ENCODE results near the gene THNSL1.

The THNSL1 gene

GRCh38 chr10:25018703-25019102, 2.3 kb downstream of the THNSL1 start:
- Histone ChIP-seq H2AFZ (ENCODE audit: low read length) (no peak overlapping the region), H3K9me3 (ENCODE audit: insufficient read depth, low read depth, low read length) (no peaks in the 10 kb centered on the region), H3K4me3 (ENCODE audit: low read length, poor library complexity, severe bottlenecking) (no peak overlapping the region), H3F3A (ENCODE audit: low read depth) (no peaks in the 10 kb centered on the region), H3K9me2 (replicated peaks; ENCODE audit: low read depth, low read length) (no peaks in the 10 kb centered on the region), H3K9ac (ENCODE audit: low read depth, low read length, poor library complexity, severe bottlenecking) (no peak overlapping the region), H3K4me2 (ENCODE audit: low read depth, low read length, poor library complexity, severe bottlenecking) (peak overlapping the region; percentile 87), H3K4me1 (ENCODE audit: insufficient read depth, low read length, poor library complexity, severe bottlenecking) (peaks cover 18% of the 10 kb centered on the region), H3K36me3 (ENCODE audit: insufficient read depth, low read length) (no peaks in the 10 kb centered on the region), H3K79me2 (ENCODE audit: insufficient read depth, low read length) (peaks cover 14% of the 10 kb centered on the region), H3K27me3 (ENCODE audit: insufficient read depth, low read length, poor library complexity, severe bottlenecking) (no peaks in the 10 kb centered on the region), H4K20me1 (ENCODE audit: insufficient read depth, low read length, poor library complexity, severe bottlenecking) (no peaks in the 10 kb centered on the region)
- TF ChIP-seq EZH2phosphoT487 (IDR thresholded peaks at IDR 0.05; ENCODE audit: borderline replicate concordance) (no peak), CTCF (conservative IDR thresholded peaks at IDR 0.05; ENCODE audit: low read length) (no peak)

- Histone ChIP-seq H3K9me2 (replicated peaks; ENCODE audit: low read depth, low read length) (no peaks in the 10 kb centered on the region), H3K4me2 (ENCODE audit: low read depth, low read length, poor library complexity, severe bottlenecking) (no peak overlapping the region), H2AFZ (ENCODE audit: low read length) (no peak overlapping the region), H4K20me1 (ENCODE audit: insufficient read depth, low read length, poor library complexity, severe bottlenecking) (no peaks in the 10 kb centered on the region), H3K9me3 (ENCODE audit: insufficient read depth, low read depth, low read length) (no peaks in the 10 kb centered on the region), H3K4me1 (ENCODE audit: insufficient read depth, low read length, poor library complexity, severe bottlenecking) (peaks cover 2% of the 10 kb centered on the region), H3K9ac (ENCODE audit: low read depth, low read length, poor library complexity, severe bottlenecking) (no peak overlapping the region), H3K79me2 (ENCODE audit: insufficient read depth, low read length) (peaks cover 2% of the 10 kb centered on the region; the same call in 1 of the 2 replicates), H3F3A (ENCODE audit: low read depth) (no peaks in the 10 kb centered on the region), H3K4me3 (ENCODE audit: low read length, poor library complexity, severe bottlenecking) (no peak overlapping the region), H3K27me3 (ENCODE audit: insufficient read depth, low read length, poor library complexity, severe bottlenecking) (no peaks in the 10 kb centered on the region), H3K36me3 (ENCODE audit: insufficient read depth, low read length) (no peaks in the 10 kb centered on the region)
- no peak for TF ChIP-seq CTCF (conservative IDR thresholded peaks at IDR 0.05; ENCODE audit: low read length)
- no peak for TF ChIP-seq EZH2phosphoT487 (IDR thresholded peaks at IDR 0.05; ENCODE audit: borderline replicate concordance)
These were observed 6.9 kb downstream of the THNSL1 start for GRCh38 chr10:25023278-25023677.

- no peaks in the 10 kb centered on the region for H3K27me3 ChIP-seq (ENCODE audit: insufficient read depth, low read length, poor library complexity, severe bottlenecking)
- no peak overlapping the region for H3K9ac ChIP-seq (ENCODE audit: low read depth, low read length, poor library complexity, severe bottlenecking)
- H3K4me2 ChIP-seq (ENCODE audit: low read depth, low read length, poor library complexity, severe bottlenecking): no peak overlapping the region
- H2AFZ ChIP-seq (ENCODE audit: low read length): no peak overlapping the region
- no peaks in the 10 kb centered on the region for H3K9me3 ChIP-seq (ENCODE audit: insufficient read depth, low read depth, low read length)
- no peaks in the 10 kb centered on the region for H4K20me1 ChIP-seq (ENCODE audit: insufficient read depth, low read length, poor library complexity, severe bottlenecking)
- no peaks in the 10 kb centered on the region for H3K9me2 ChIP-seq (replicated peaks; ENCODE audit: low read depth, low read length)
- no peaks in the 10 kb centered on the region for H3K79me2 ChIP-seq (ENCODE audit: insufficient read depth, low read length)
- H3K4me3 ChIP-seq (ENCODE audit: low read length, poor library complexity, severe bottlenecking): no peak overlapping the region
- H3F3A ChIP-seq (ENCODE audit: low read depth): no peaks in the 10 kb centered on the region
- H3K4me1 ChIP-seq (ENCODE audit: insufficient read depth, low read length, poor library complexity, severe bottlenecking): no peaks in the 10 kb centered on the region
- no peaks in the 10 kb centered on the region for H3K36me3 ChIP-seq (ENCODE audit: insufficient read depth, low read length)
- no peak for TF ChIP-seq CTCF (conservative IDR thresholded peaks at IDR 0.05; ENCODE audit: low read length)
- no peak for TF ChIP-seq EZH2phosphoT487 (IDR thresholded peaks at IDR 0.05; ENCODE audit: borderline replicate concordance)
These were observed 8.1 kb downstream of the THNSL1 start for GRCh38 chr10:25024528-25024927.

Measured in Loucy (cell line).